Renal pelvis (tissue), 4 donors: ENCODE measurements around the gene ZNRF1. TPM values are rescaled to one million over a fixed set of nuclear protein-coding genes. Genes with fewer than 3 reads are reported as not detected.

Experiments used
- DNase-seq: peaks from one replicate; pipeline ENCODE4 v3.0.0-alpha.2; 2013
- polyA plus RNA-seq, 3 donors: library from polyadenylated mRNA; unstranded; fragments of 120-200 nt; gene quantifications; one replicate each; pipeline ENCODE4 v1.2.1, GENCODE V29; 2013; ENCODE audit not compliant: insufficient read length in 3 of 3

The ZNRF1 gene
- polyA plus RNA-seq, 3 donors, result 29.4 to 37.3 (median 34.9) TPM

- no peak for DNase-seq
Measured at GRCh38 chr16:75024594-75024993, 25.8 kb downstream of the ZNRF1 start.

- no peak for DNase-seq
Measured at GRCh38 chr16:75025761-75026160, 26.9 kb downstream of the ZNRF1 start.

- DNase-seq, result peak; percentile 20
Measured at GRCh38 chr16:75026239-75026891, 27.5 kb downstream of the ZNRF1 start.

GRCh38 chr16:75026892-75027391 is 28.1 kb downstream of the ZNRF1 start:
- no peak for DNase-seq

- DNase-seq, result no peak
Measured at GRCh38 chr16:75027520-75028300, 28.9 kb downstream of the ZNRF1 start.

- no peak for DNase-seq
Measured at GRCh38 chr16:75028544-75029135, 29.8 kb downstream of the ZNRF1 start.

GRCh38 chr16:75029854-75030253 is 31.0 kb downstream of the ZNRF1 start:
- no peak for DNase-seq

GRCh38 chr16:75032655-75033054 is 33.8 kb downstream of the ZNRF1 start:
- DNase-seq, result no peak

GRCh38 chr16:75035410-75035968 is 36.7 kb downstream of the ZNRF1 start:
- DNase-seq, result no peak

- no peak for DNase-seq
Measured at GRCh38 chr16:75038036-75038858, 39.4 kb downstream of the ZNRF1 start.

GRCh38 chr16:75039941-75040340 is 41.1 kb downstream of the ZNRF1 start:
- DNase-seq, result no peak

GRCh38 chr16:75042426-75043174 is 43.8 kb downstream of the ZNRF1 start:
- DNase-seq, result no peak

GRCh38 chr16:75043175-75043895 is 44.5 kb downstream of the ZNRF1 start:
- no peak for DNase-seq

GRCh38 chr16:75044800-75045361 is 46.1 kb downstream of the ZNRF1 start:
- no peak for DNase-seq

- DNase-seq, result no peak
Measured at GRCh38 chr16:75045424-75045823, 46.6 kb downstream of the ZNRF1 start.

GRCh38 chr16:75048054-75048453 is 49.2 kb downstream of the ZNRF1 start:
- DNase-seq, result no peak

- DNase-seq, result no peak
Measured at GRCh38 chr16:75048530-75048929, 49.7 kb downstream of the ZNRF1 start.

GRCh38 chr16:75052481-75053202 is 53.8 kb downstream of the ZNRF1 start:
- DNase-seq, result no peak
